PC-3 (cell line): ENCODE results near the gene RIC1. TPM values are rescaled to one million over a fixed set of nuclear protein-coding genes. Genes with fewer than 3 reads are reported as not detected.
A peak's percentile ranks its signal among the peaks of the same experiment; 100 is the strongest.

Experiments used
- ATAC-seq: fragments of 200-7000 bp; cut with Tn5 transposase; 2 replicates; pipeline ENCODE4 v1.9.1; 2020; ENCODE audit warnings: mild to moderate bottlenecking, moderate library complexity
- BruUV-seq: library from RNA; stranded (reverse); fragments of 400-500 nt; replicated peaks from 2 replicates; lab custom pipeline; 2021; lab: Mats Ljungman, UMichigan
- CTCF ChIA-PET: fragments of 300-600 bp; sonication (Branson Sonifier 250); formaldehyde crosslinking; loops from one replicate; lab custom pipeline; 2022; ENCODE audit warnings: antibody characterized with exemption; lab: Charles Lee
- POLR2A ChIA-PET: fragments of 300-600 bp; sonication (Branson Sonifier 250); formaldehyde crosslinking; loops from one replicate; lab custom pipeline; 2022; ENCODE audit warnings: antibody characterized with exemption; ENCODE audit not compliant: unreplicated experiment; lab: Charles Lee
- DNase-seq: peaks from one replicate; pipeline ENCODE4 v3.0.0-alpha.2; 2015
- H2AFZ ChIP-seq: fragments of 300-600 bp; sonication (generic); 2 replicates; pipeline ENCODE4 v1.6.0; 2016; ENCODE audit warnings: antibody characterized with exemption, low read length
- H3F3A ChIP-seq: fragments of 300-600 bp; sonication (generic); one replicate; pipeline ENCODE4 v1.6.0; 2017; ENCODE audit warnings: antibody characterized with exemption, low read length, control low read depth, mild to moderate bottlenecking; ENCODE audit not compliant: unreplicated experiment
- H3K27ac ChIP-seq: fragments of 300-600 bp; sonication (generic); 2 replicates; pipeline ENCODE4 v1.5.1; 2016; ENCODE audit warnings: mild to moderate bottlenecking, low read length
- H3K27me3 ChIP-seq: fragments of 300-600 bp; sonication (generic); 2 replicates; pipeline ENCODE4 v1.6.1; 2016; ENCODE audit warnings: low read length, mixed read lengths
- H3K36me3 ChIP-seq: fragments of 300-600 bp; sonication (generic); 2 replicates; pipeline ENCODE4 v1.6.1; 2016; ENCODE audit warnings: low read depth, mixed run types, low read length, mixed read lengths
- H3K4me1 ChIP-seq: fragments of 300-600 bp; sonication (generic); 2 replicates; pipeline ENCODE4 v1.5.1; 2016; ENCODE audit warnings: low read length; ENCODE audit not compliant: insufficient read depth
- H3K4me2 ChIP-seq: fragments of 300-600 bp; sonication (generic); 2 replicates; pipeline ENCODE4 v1.6.0; 2016; ENCODE audit warnings: low read length
- H3K4me3 ChIP-seq: fragments of 300-600 bp; sonication (generic); 2 replicates; pipeline ENCODE4 v1.5.1; 2016; ENCODE audit warnings: mild to moderate bottlenecking, low read length, mixed read lengths
- H3K79me2 ChIP-seq: fragments of 300-600 bp; sonication (generic); 2 replicates; pipeline ENCODE4 v1.6.1; 2017; ENCODE audit warnings: low read length, mixed read lengths
- H3K9ac ChIP-seq: fragments of 300-600 bp; sonication (generic); 2 replicates; pipeline ENCODE4 v1.6.0; 2016; ENCODE audit warnings: mild to moderate bottlenecking, low read length
- H3K9me2 ChIP-seq: fragments of 300-600 bp; sonication (generic); replicated peaks from 2 replicates; pipeline ENCODE4 v1.6.1; 2016; ENCODE audit warnings: mixed run types, low read length, mixed read lengths
- H3K9me3 ChIP-seq: fragments of 300-600 bp; sonication (generic); 2 replicates; pipeline ENCODE4 v1.6.1; 2016; ENCODE audit warnings: low read length, mixed read lengths
- H4K20me1 ChIP-seq: fragments of 300-600 bp; sonication (generic); 2 replicates; pipeline ENCODE4 v1.6.1; 2016; ENCODE audit warnings: low read length, mixed read lengths
- EZH2 ChIP-seq: fragments of 300-600 bp; sonication (generic); IDR thresholded peaks from one replicate; pipeline ENCODE4 v1.6.1; 2017; ENCODE audit warnings: antibody characterized with exemption, mild to moderate bottlenecking, low read length; ENCODE audit not compliant: unreplicated experiment
- EZH2phosphoT487 ChIP-seq: fragments of 300-600 bp; sonication (generic); IDR thresholded peaks from 2 replicates; pipeline ENCODE4 v1.6.1; 2018; ENCODE audit warnings: mild to moderate bottlenecking, antibody characterized with exemption, low read length, borderline replicate concordance
- intact Hi-C: fragments of 100-400 bp; cut with micrococcal nuclease; formaldehyde crosslinking; loops from 2 replicates; pipeline ENCODE4 v1.9.0; 2023
- total RNA-seq: library from RNA; depleted of rRNA; stranded (reverse); fragments of >200 nt; gene quantifications from 2 replicates; pipeline ENCODE4 v1.2.3, GENCODE V29; 2014
- TF ChIP-seq, protein P1 (sequence below): fragments of 300-600 bp; sonication (generic); conservative IDR thresholded peaks from 2 replicates; pipeline ENCODE4 v1.5.1; 2017; ENCODE audit warnings: antibody characterized with exemption, low read depth, mild to moderate bottlenecking, low read length

Gene RIC1
- total RNA-seq, 1 experiment from 2014 or later = 16.0 TPM

DNA sequence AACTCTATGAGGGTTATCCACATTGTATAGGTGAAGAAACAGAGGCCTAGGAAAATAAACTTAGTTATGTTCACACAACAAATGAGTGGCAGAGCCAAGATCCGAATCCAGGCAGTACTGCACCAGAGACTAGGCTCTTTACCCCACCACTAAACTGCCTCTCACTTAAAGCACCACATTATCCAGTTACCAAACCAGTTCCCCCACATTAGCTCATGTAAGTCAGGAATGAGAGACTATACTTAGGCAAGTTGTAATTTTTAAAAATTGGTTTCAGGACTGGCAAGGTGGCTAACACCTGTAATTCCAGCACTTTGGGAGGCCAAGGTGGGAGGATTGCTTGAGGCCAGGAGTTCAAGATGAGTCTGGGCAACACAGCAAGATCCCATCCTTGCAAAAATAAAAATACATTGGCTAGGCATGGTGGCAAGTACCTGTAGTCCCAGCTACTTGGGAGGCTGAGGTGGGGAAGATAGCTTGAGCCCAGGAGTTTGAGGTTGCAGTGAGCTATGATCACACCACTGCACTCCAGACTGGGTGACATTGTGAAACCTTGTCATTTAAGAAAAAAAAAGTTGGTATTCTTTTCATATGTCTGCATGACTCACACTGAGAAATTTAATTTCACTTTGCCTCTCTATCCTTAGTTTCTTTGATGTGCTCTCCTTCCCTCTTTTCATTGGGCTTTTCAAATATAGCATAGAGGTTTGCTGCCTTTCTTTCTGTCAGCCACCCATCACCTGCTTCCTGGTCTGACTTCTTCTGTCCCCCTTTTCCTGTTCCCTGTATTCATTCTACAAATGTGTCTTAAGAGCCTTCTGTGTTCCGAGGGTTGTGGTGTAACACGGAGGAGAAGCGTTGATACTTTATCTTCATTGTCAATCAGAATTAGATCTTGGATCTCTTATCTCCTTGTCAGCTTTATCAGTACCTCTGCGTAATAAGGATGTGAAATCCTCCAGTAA, 139.3 kb downstream of the RIC1 start:
- Histone ChIP-seq H3K4me1 (peaks cover 11% of the 10 kb centered on the region), H3K4me2 (no peak overlapping the region), H2AFZ (no peak overlapping the region), H3K4me3 (no peak overlapping the region), H3K9me3 (no peaks in the 10 kb centered on the region), H3K36me3 (peaks cover 29% of the 10 kb centered on the region), H3K27ac (no peak overlapping the region), H4K20me1 (no peaks in the 10 kb centered on the region), H3K9me2 (no peaks in the 10 kb centered on the region), H3K27me3 (no peaks in the 10 kb centered on the region), H3F3A (no peaks in the 10 kb centered on the region), H3K79me2 (no peaks in the 10 kb centered on the region), H3K9ac (no peak overlapping the region)
- intact Hi-C loops = no loop called here
- ATAC-seq (no peak), DNase-seq (peak; percentile 3)
- no TSS peak for BruUV-seq
- CTCF ChIA-PET = no interaction called here
- TF ChIP-seq, protein P1, sequence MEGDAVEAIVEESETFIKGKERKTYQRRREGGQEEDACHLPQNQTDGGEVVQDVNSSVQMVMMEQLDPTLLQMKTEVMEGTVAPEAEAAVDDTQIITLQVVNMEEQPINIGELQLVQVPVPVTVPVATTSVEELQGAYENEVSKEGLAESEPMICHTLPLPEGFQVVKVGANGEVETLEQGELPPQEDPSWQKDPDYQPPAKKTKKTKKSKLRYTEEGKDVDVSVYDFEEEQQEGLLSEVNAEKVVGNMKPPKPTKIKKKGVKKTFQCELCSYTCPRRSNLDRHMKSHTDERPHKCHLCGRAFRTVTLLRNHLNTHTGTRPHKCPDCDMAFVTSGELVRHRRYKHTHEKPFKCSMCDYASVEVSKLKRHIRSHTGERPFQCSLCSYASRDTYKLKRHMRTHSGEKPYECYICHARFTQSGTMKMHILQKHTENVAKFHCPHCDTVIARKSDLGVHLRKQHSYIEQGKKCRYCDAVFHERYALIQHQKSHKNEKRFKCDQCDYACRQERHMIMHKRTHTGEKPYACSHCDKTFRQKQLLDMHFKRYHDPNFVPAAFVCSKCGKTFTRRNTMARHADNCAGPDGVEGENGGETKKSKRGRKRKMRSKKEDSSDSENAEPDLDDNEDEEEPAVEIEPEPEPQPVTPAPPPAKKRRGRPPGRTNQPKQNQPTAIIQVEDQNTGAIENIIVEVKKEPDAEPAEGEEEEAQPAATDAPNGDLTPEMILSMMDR = no peak
- TF ChIP-seq EZH2phosphoT487 (no peak), EZH2 (no peak)
- POLR2A ChIA-PET = no interaction called here

DNA sequence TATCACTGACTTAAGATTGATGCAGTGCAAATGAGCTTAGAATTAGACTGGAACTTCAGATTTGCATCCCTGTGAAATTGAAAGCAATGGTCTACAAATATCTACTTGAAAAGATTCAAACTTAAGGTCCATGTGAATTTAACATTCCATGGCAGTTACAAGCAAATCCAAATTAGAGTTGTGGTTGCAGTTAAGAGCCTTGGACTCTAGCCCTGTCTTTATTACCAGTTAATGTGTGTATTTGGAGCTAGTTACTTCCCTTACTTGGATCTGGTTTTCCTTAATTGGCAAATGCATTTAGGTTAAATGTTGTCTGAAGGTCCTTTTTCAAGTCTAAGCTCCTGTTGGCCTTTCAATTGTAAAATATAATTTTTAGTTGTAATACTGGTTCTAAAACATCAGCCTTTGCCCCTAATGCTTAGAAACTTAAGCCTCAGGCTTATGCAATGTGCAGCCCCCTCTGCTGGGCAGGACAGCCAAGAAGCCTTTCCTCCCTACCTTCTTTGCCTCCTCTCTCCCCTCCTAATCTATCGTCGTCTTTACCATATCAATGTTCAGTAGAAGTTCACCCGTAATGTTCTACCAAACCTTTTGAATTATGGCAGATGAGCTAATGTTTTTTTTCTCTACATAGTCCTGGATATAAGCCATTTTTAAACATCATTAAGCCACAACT, 144.6 kb downstream of the RIC1 start:
- Histone ChIP-seq H3K4me3 (no peak overlapping the region), H3F3A (no peaks in the 10 kb centered on the region), H3K4me1 (no peaks in the 10 kb centered on the region), H3K27ac (no peak overlapping the region), H4K20me1 (no peaks in the 10 kb centered on the region), H3K27me3 (no peaks in the 10 kb centered on the region), H3K9ac (no peak overlapping the region), H3K79me2 (no peaks in the 10 kb centered on the region), H3K9me3 (no peaks in the 10 kb centered on the region), H3K9me2 (no peaks in the 10 kb centered on the region), H2AFZ (no peak overlapping the region), H3K4me2 (no peak overlapping the region), H3K36me3 (peaks cover 44% of the 10 kb centered on the region)
- POLR2A ChIA-PET = no interaction called here
- no peak for DNase-seq
- intact Hi-C loops = loop anchor here (10.0 kb wide), 1 partner anchor 59 kb away; no protein-coding TSS in a partner anchor
- CTCF ChIA-PET = no interaction called here
- TF ChIP-seq EZH2phosphoT487 = no peak
- TF ChIP-seq, protein P1 = no peak
- TF ChIP-seq EZH2 = no peak
- no TSS peak for BruUV-seq
- peak; percentile 13; the same call in 1 of the 2 replicates for ATAC-seq
